GM21528 (cell line): ENCODE data around the gene CDKN2B-AS1.

Experiments
- ATAC-seq: cut with Tn5 transposase; IDR thresholded peaks from one replicate; pipeline ENCODE4 v1.9.1; 2021; ENCODE audit warnings: mild to moderate bottlenecking, moderate library complexity; ENCODE audit not compliant: unreplicated experiment, low FRiP score

CDKN2B-AS1 gene

GRCh38 chr9:22146604-22147003 is 152.0 kb downstream of the CDKN2B-AS1 start:
- no peak for ATAC-seq

- no peak for ATAC-seq
Measured at GRCh38 chr9:22147813-22148527, 153.4 kb downstream of the CDKN2B-AS1 start.

GRCh38 chr9:22148528-22148875 is 153.9 kb downstream of the CDKN2B-AS1 start:
- ATAC-seq: no peak

- no peak for ATAC-seq
Measured at GRCh38 chr9:22148876-22149637, 154.5 kb downstream of the CDKN2B-AS1 start.

- ATAC-seq: no peak
Measured at GRCh38 chr9:22154064-22154463, 159.5 kb downstream of the CDKN2B-AS1 start.

GRCh38 chr9:22156586-22156985 is 162.0 kb downstream of the CDKN2B-AS1 start:
- ATAC-seq: no peak

GRCh38 chr9:22157276-22157675 is 162.7 kb downstream of the CDKN2B-AS1 start:
- ATAC-seq: no peak

GRCh38 chr9:22157828-22158227 is 163.2 kb downstream of the CDKN2B-AS1 start:
- no peak for ATAC-seq

GRCh38 chr9:22158271-22158670 is 163.7 kb downstream of the CDKN2B-AS1 start:
- no peak for ATAC-seq

GRCh38 chr9:22158927-22159346 is 164.3 kb downstream of the CDKN2B-AS1 start:
- no peak for ATAC-seq

- ATAC-seq: no peak
Measured at GRCh38 chr9:22159586-22159985, 165.0 kb downstream of the CDKN2B-AS1 start.

GRCh38 chr9:22160221-22160620 is 165.6 kb downstream of the CDKN2B-AS1 start:
- ATAC-seq: no peak

GRCh38 chr9:22165144-22165543 is 170.6 kb downstream of the CDKN2B-AS1 start:
- ATAC-seq: no peak

GRCh38 chr9:22169243-22169642 is 174.7 kb downstream of the CDKN2B-AS1 start:
- no peak for ATAC-seq

- ATAC-seq: no peak
Measured at GRCh38 chr9:22169727-22170503, 175.3 kb downstream of the CDKN2B-AS1 start.
